ENCODE measurements around the gene HNRNPU. TPM values are rescaled to one million over a fixed set of nuclear protein-coding genes. Genes with fewer than 3 reads are reported as not detected.

HNRNPU gene
- total and polyA plus RNA-seq, 10 donors, result 121 to 457 (median 280) TPM

GRCh38 chr1:244887281-244887680 lies 22.9 kb upstream of the HNRNPU start:
- DNase-seq, result no peak
- WGBS, 5 donors, result 91 to 97% (median 93%) methylated on average over 4 of the region's 4 CpGs
- intact Hi-C loops (cut with DNase I; ENCODE audit: low total_unique reads), result no loop called here
- TF ChIP-seq POLR2A (IDR thresholded peaks at IDR 0.05), result no peak
- TF ChIP-seq POLR2AphosphoS5 (IDR thresholded peaks at IDR 0.05), result no peak
- TF ChIP-seq CTCF (IDR thresholded peaks at IDR 0.05 in 8 of 11, conservative IDR thresholded peaks at IDR 0.05 in 3 of 11), result no peak
- Histone ChIP-seq H3K27me3 (replicated peaks in 1 of 7) (no peaks in the 10 kb centered on the region), H3K4me3 (no peak overlapping the region), H3K9me3 (peaks cover 0 to 4% (median 0%) of the 10 kb centered on the region in 8 donors), H3K4me1 (no peaks in the 10 kb centered on the region), H3K27ac (no peak overlapping the region), H3K36me3 (no peaks in the 10 kb centered on the region)

DNA sequence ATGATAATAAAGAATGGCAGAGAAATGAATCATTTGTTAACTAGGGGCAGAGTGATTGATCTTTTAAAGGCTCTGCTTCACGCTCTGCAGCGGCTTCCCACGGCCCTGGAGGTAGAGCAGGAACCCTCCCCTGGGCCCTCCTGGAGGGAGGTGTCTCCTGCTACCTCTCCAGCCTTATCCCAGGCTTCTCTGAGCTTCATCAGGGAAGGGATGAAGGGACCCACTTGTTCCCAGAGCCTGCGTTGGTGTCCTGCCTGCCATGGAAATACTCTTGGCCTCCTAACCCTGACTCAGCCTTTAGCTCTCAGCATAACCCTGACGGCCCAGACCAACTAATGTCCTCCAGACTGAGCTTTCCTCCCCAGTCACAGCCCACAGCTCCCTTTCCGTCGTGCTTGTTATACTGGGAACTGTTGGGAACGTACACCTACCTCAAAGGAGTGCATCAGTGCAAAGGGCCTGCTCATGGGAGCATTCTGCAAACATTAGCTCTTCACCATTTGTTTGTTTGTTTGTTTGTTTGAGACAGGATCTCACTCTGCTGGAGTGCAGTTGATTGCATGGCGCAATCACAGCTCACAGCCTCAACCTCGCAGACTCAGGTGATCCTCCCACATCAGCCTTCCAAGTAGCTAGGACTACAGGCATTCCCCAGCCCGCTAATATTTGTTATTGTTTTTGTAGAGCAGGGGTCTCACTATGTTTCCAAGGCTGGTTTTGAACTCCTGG lies 17.4 kb upstream of the HNRNPU start:
- Histone ChIP-seq H3K27me3 (replicated peaks in 1 of 7) (no peaks in the 10 kb centered on the region), H3K4me1 (no peaks in the 10 kb centered on the region), H3K36me3 (no peaks in the 10 kb centered on the region), H3K9me3 (no peaks in the 10 kb centered on the region), H3K27ac (no peak overlapping the region), H3K4me3 (no peak overlapping the region)
- 77 to 84% (median 82%) methylated on average over 11 of the region's 11 CpGs for whole genome bisulfite sequencing, 5 donors
- intact Hi-C loops (cut with DNase I; ENCODE audit: low total_unique reads), result no loop called here
- TF ChIP-seq CTCF (IDR thresholded peaks at IDR 0.05 in 8 of 11, conservative IDR thresholded peaks at IDR 0.05 in 3 of 11) (no peak), POLR2A (IDR thresholded peaks at IDR 0.05) (no peak), POLR2AphosphoS5 (IDR thresholded peaks at IDR 0.05) (no peak)
- DNase-seq, result no peak

GRCh38 chr1:244878681-244879080 lies 14.3 kb upstream of the HNRNPU start:
- Histone ChIP-seq H3K9me3 (no peaks in the 10 kb centered on the region), H3K27ac (no peak overlapping the region), H3K4me1 (no peaks in the 10 kb centered on the region), H3K27me3 (replicated peaks in 1 of 7) (no peaks in the 10 kb centered on the region), H3K4me3 (no peak overlapping the region), H3K36me3 (no peaks in the 10 kb centered on the region)
- TF ChIP-seq CTCF (IDR thresholded peaks at IDR 0.05 in 8 of 11, conservative IDR thresholded peaks at IDR 0.05 in 3 of 11), result no peak
- no peak for TF ChIP-seq POLR2A (IDR thresholded peaks at IDR 0.05)
- TF ChIP-seq POLR2AphosphoS5 (IDR thresholded peaks at IDR 0.05), result no peak
- DNase-seq, result no peak
- WGBS, 5 donors, result 81 to 97% (median 88%) methylated on average over 5 of the region's 5 CpGs
- intact Hi-C loops (cut with DNase I; ENCODE audit: low total_unique reads), result no loop called here

DNA sequence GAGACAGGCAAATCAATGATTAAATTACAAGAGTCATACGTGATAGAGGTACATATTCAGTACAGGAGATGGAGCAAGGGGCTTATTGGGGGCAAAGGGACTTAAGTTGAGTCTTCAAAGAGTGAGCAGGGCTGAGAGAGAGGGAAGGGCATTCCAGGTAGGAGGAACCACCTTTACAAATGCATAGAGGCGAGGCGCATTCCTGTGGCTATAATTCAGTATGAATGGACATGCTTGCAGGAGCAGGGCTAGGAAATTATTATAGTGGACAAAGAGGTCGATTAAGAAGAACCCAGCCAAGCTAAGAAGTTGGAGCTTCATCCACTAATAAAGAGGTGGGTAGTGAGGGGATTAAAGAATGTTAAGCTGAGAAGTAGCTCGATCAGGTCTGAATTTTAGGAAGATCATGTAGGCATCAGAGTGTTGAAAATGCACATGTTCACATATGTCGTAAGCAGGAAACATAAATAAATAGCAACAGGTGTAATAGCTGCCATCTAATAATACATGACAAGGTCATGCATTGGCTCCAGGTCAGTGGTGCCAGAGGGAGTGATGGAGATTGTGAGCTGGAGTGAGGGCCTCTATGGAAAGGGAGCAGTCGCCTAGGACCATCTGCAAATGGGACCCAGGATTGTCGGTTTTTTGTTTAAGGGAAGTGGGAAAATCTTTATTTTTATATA lies 12.0 kb upstream of the HNRNPU start:
- WGBS, 5 donors, result 90 to 97% (median 92%) methylated on average over 8 of the region's 8 CpGs
- no peak for TF ChIP-seq CTCF (IDR thresholded peaks at IDR 0.05 in 8 of 11, conservative IDR thresholded peaks at IDR 0.05 in 3 of 11)
- TF ChIP-seq POLR2AphosphoS5 (IDR thresholded peaks at IDR 0.05), result no peak
- TF ChIP-seq POLR2A (IDR thresholded peaks at IDR 0.05), result no peak
- H3K9me3 ChIP-seq, result no peaks in the 10 kb centered on the region
- H3K27me3 ChIP-seq (replicated peaks in 1 of 7), result no peaks in the 10 kb centered on the region
- DNase-seq, result no peak
- intact Hi-C loops (cut with DNase I; ENCODE audit: low total_unique reads), result no loop called here
- no peak overlapping the region for H3K27ac ChIP-seq
- no peaks in the 10 kb centered on the region for H3K36me3 ChIP-seq
- H3K4me1 ChIP-seq, result no peaks in the 10 kb centered on the region
- H3K4me3 ChIP-seq, result no peak overlapping the region

Data from spleen (tissue), 11 donors.